CD8-positive, alpha-beta memory T cell (primary cell): ENCODE measurements around the gene CCDC187. TPM values are rescaled to one million over a fixed set of nuclear protein-coding genes. Genes with fewer than 3 reads are reported as not detected.
A peak's percentile ranks its signal among the peaks of the same experiment; 100 is the strongest.

ENCODE experiments used
- CTCF ChIA-PET: fragments of 350-600 bp; sonication (Branson Sonifier 250); formaldehyde crosslinking; loops from one replicate; lab custom pipeline; 2021; ENCODE audit warnings: antibody characterized with exemption; lab: Charles Lee
- POLR2A ChIA-PET: fragments of 350-600 bp; sonication (Branson Sonifier 250); formaldehyde crosslinking; loops from one replicate; lab custom pipeline; 2021; ENCODE audit warnings: antibody characterized with exemption; lab: Charles Lee
- DNase-seq, 5 donors: peaks; one replicate each; pipeline versions ENCODE4 v3.0.0 to v3.0.0-alpha.2; 2020 to 2022; ENCODE audit warnings: mixed read lengths in 1 of 5
- H3K27ac ChIP-seq: one replicate; pipeline ENCODE4 v1.7.0; 2013; ENCODE audit warnings: low read depth, mild to moderate bottlenecking, low read length, moderate library complexity
- H3K27me3 ChIP-seq: 2 replicates; pipeline ENCODE4 v1.7.0; 2013; ENCODE audit warnings: low read length, mild to moderate bottlenecking; ENCODE audit not compliant: insufficient read depth, poor library complexity, severe bottlenecking
- H3K36me3 ChIP-seq: 2 replicates; pipeline ENCODE4 v1.7.0; 2013; ENCODE audit warnings: mild to moderate bottlenecking, low read length, moderate library complexity; ENCODE audit not compliant: insufficient read depth
- H3K4me1 ChIP-seq: 2 replicates; pipeline ENCODE4 v1.7.0; 2013; ENCODE audit warnings: mild to moderate bottlenecking, low read length, moderate library complexity; ENCODE audit not compliant: insufficient read depth
- H3K4me3 ChIP-seq: 2 replicates; pipeline ENCODE4 v1.7.0; 2013; ENCODE audit warnings: mild to moderate bottlenecking, low read length
- H3K9me3 ChIP-seq: 2 replicates; pipeline ENCODE4 v1.7.0; 2013; ENCODE audit warnings: mild to moderate bottlenecking, low read length
- H3K27ac Mint-ChIP-seq, 8 donors: one replicate each; pipeline ENCODE4 v1.8.0; 2020 to 2021; ENCODE audit warnings: mixed read lengths in 8 of 8, mild to moderate bottlenecking in 6 of 8, inconsistent platforms in 3 of 8, moderate library complexity in 3 of 8
- H3K27me3 Mint-ChIP-seq, 2 donors: one replicate each; pipeline ENCODE4 v1.8.0; 2020 to 2021; ENCODE audit warnings: mixed read lengths in 2 of 2, mild to moderate bottlenecking in 1 of 2, moderate library complexity in 1 of 2
- H3K36me3 Mint-ChIP-seq, 3 donors: one replicate each; pipeline ENCODE4 v1.8.0; 2020 to 2021; ENCODE audit warnings: mixed read lengths in 3 of 3, inconsistent platforms in 1 of 3, mild to moderate bottlenecking in 1 of 3
- H3K4me1 Mint-ChIP-seq, 3 donors: one replicate each; pipeline ENCODE4 v1.8.0; 2020 to 2021; ENCODE audit warnings: mixed read lengths in 3 of 3, inconsistent platforms in 1 of 3, mild to moderate bottlenecking in 1 of 3
- H3K4me3 Mint-ChIP-seq, 7 donors: one replicate each; pipeline ENCODE4 v1.8.0; 2020 to 2021; ENCODE audit warnings: mixed read lengths in 7 of 7, mild to moderate bottlenecking in 6 of 7, moderate library complexity in 4 of 7, inconsistent platforms in 2 of 7
- H3K9me3 Mint-ChIP-seq, 5 donors: one replicate each; pipeline ENCODE4 v1.8.0; 2020 to 2022; ENCODE audit warnings: mixed read lengths in 5 of 5, mild to moderate bottlenecking in 3 of 5, moderate library complexity in 2 of 5, inconsistent platforms in 1 of 5
- polyA plus RNA-seq: library from polyadenylated mRNA; unstranded; fragments of 300-500 nt; fragmentation: Illumina TruSeq; gene quantifications from one replicate; pipeline ENCODE4 v1.2.3, GENCODE V29; 2021
- total RNA-seq, 2 experiments: library from RNA; stranded (reverse); gene quantifications; one replicate each; pipeline ENCODE4 v1.2.3, GENCODE V29; 2021

CCDC187 gene
- total and polyA plus RNA-seq, 3 experiments from 2014 or later = not detected

- Mint-ChIP-seq H3K4me1 (peaks cover 0 to 3% (median 0%) of the 10 kb centered on the region in 3 donors), H3K4me3 (no peak overlapping the region), H3K27me3 (no peaks in the 10 kb centered on the region), H3K9me3 (no peaks in the 10 kb centered on the region), H3K36me3 (no peaks in the 10 kb centered on the region), H3K27ac (no peak overlapping the region)
- no peaks in the 10 kb centered on the region for H3K9me3 ChIP-seq
- ChIA-PET CTCF (interaction anchor here (0.6 to 1.3 kb wide), 2 partner anchors 17 to 46 kb away, joined by 3 to 4 read pairs; partner anchors contain the start of gene DNLZ), POLR2A (no interaction called here)
- no peaks in the 10 kb centered on the region for H3K4me1 ChIP-seq
- H3K27ac ChIP-seq = no peak overlapping the region
- no peak for DNase-seq
- H3K36me3 ChIP-seq = no peaks in the 10 kb centered on the region
- H3K27me3 ChIP-seq = no peaks in the 10 kb centered on the region
- H3K4me3 ChIP-seq = no peak overlapping the region
Observed at GRCh38 chr9:136346927-136347465, 43.1 kb upstream of the CCDC187 start.

DNA sequence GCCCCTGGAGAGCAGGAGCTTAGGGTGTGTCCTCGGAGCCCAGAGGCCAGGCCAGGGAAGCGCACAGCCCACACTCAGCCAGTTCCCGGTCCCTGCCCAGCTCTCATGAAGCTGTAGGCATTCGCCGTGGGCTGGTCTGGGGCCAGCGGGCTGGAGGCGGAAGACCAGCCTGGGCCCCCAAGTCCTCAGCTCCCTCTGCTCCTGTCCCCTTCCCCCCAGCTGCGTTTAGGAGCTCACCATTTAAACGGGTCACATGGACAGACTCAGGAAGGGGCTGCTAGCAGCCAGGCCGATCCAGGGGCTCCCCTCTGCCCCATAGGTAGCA is 42.2 kb upstream of the CCDC187 start:
- no peaks in the 10 kb centered on the region for H3K9me3 Mint-ChIP-seq
- no peaks in the 10 kb centered on the region for H3K36me3 Mint-ChIP-seq
- H3K4me3 ChIP-seq = no peak overlapping the region
- H3K36me3 ChIP-seq = no peaks in the 10 kb centered on the region
- no peaks in the 10 kb centered on the region for H3K9me3 ChIP-seq
- H3K4me1 ChIP-seq = no peaks in the 10 kb centered on the region
- H3K4me1 Mint-ChIP-seq = peaks cover 0 to 3% (median 0%) of the 10 kb centered on the region in 3 donors
- no peak for DNase-seq
- CTCF ChIA-PET = no interaction called here
- no peaks in the 10 kb centered on the region for H3K27me3 ChIP-seq
- H3K27ac ChIP-seq = no peak overlapping the region
- no peak overlapping the region for H3K4me3 Mint-ChIP-seq
- no peak overlapping the region for H3K27ac Mint-ChIP-seq
- H3K27me3 Mint-ChIP-seq = no peaks in the 10 kb centered on the region
- POLR2A ChIA-PET = no interaction called here

DNA sequence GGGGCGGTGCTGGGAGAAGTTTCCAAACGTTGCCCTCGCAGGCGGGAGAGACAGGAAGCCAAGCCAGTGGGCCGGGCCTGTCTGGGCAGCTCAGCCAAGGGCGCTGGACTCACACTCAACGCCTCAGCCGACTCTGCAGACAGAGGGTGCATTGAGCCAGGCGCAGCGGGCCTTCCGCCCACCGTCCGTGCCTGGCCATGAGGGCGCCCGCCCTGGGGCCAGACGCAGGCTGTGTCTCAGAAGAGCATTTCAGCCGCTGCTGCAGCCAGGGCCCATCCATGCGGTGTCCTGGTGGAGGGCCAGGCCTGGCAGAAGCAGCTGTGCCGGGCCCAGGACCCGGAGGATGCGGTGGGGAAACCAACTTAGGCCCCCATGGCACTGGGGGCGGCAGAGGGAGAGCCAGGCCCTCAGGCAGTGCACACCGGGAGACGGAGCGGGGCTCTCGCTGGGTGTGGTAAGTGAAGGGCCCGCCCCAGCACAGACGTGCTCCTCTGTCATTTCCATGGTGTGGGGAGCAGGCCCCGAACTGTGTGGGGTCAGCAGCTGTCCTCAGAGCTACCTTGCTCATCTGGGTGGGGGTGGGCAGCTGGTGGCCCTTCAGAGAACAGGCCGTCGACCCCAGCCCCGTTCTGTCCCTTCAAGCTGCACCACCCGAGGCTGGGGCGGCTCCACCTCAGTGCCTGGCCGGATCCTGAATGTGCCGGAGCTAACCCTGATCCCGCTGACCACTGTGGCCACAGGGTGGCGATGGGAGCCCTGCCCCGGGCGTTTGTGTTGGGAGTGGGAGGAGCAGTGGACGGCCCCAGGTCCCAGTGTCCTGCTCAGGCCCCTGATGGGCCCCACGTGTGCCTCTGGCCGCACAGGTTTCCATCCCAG is 41.6 kb upstream of the CCDC187 start:
- Mint-ChIP-seq H3K4me3 (no peak overlapping the region), H3K27me3 (no peaks in the 10 kb centered on the region), H3K27ac (no peak overlapping the region), H3K4me1 (peaks cover 0 to 3% (median 0%) of the 10 kb centered on the region in 3 donors), H3K9me3 (no peaks in the 10 kb centered on the region), H3K36me3 (no peaks in the 10 kb centered on the region)
- Histone ChIP-seq H3K9me3 (no peaks in the 10 kb centered on the region), H3K4me1 (no peaks in the 10 kb centered on the region), H3K36me3 (no peaks in the 10 kb centered on the region), H3K27ac (no peak overlapping the region), H3K27me3 (no peaks in the 10 kb centered on the region), H3K4me3 (no peak overlapping the region)
- ChIA-PET POLR2A (no interaction called here), CTCF (interaction anchor here (0.7 kb wide), 1 partner anchor 13 kb away, joined by 3 read pairs; no protein-coding TSS in a partner anchor)
- no peak for DNase-seq

- Mint-ChIP-seq H3K4me1 (peaks cover 0 to 3% (median 0%) of the 10 kb centered on the region in 3 donors), H3K36me3 (no peaks in the 10 kb centered on the region), H3K27me3 (no peaks in the 10 kb centered on the region), H3K4me3 (no peak overlapping the region), H3K27ac (peak overlapping the region in 1 of 8 donors; percentile 36), H3K9me3 (no peaks in the 10 kb centered on the region)
- Histone ChIP-seq H3K4me1 (no peaks in the 10 kb centered on the region), H3K27ac (no peak overlapping the region), H3K9me3 (no peaks in the 10 kb centered on the region), H3K4me3 (no peak overlapping the region), H3K27me3 (no peaks in the 10 kb centered on the region), H3K36me3 (no peaks in the 10 kb centered on the region)
- DNase-seq = no peak
- ChIA-PET CTCF (interaction anchor here (0.7 kb wide), 1 partner anchor 12 kb away, joined by 3 read pairs; no protein-coding TSS in a partner anchor), POLR2A (no interaction called here)
Observed at GRCh38 chr9:136344544-136345280, 40.8 kb upstream of the CCDC187 start.

DNA sequence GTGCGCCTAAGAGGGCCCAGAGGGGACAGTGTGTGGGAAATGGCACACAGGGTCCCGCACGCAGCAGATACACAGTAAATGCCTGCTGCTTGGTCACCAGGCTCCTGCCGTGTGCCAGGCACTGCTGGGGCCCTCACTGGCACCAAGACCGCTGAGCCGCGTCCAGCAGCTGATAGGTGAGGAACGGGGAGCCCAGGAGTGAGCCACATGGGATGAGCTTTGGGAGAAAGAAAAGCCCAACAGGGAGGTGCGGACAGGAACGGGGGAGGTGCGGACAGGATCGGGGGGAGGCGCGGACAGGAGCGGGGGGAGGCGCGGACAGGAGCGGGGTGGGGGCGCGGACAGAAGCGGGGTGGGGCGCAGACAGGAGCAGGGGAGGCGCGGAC is 40.0 kb upstream of the CCDC187 start:
- no peak overlapping the region for H3K27ac ChIP-seq
- no peak overlapping the region for H3K27ac Mint-ChIP-seq
- H3K4me3 ChIP-seq = no peak overlapping the region
- no peaks in the 10 kb centered on the region for H3K9me3 ChIP-seq
- no peaks in the 10 kb centered on the region for H3K27me3 Mint-ChIP-seq
- H3K4me1 ChIP-seq = no peaks in the 10 kb centered on the region
- H3K36me3 Mint-ChIP-seq = no peaks in the 10 kb centered on the region
- no peak for DNase-seq
- H3K4me3 Mint-ChIP-seq = no peak overlapping the region
- no peaks in the 10 kb centered on the region for H3K9me3 Mint-ChIP-seq
- CTCF ChIA-PET = no interaction called here
- H3K4me1 Mint-ChIP-seq = peaks cover 0 to 3% (median 0%) of the 10 kb centered on the region in 3 donors
- no peaks in the 10 kb centered on the region for H3K36me3 ChIP-seq
- POLR2A ChIA-PET = no interaction called here
- no peaks in the 10 kb centered on the region for H3K27me3 ChIP-seq

GRCh38 chr9:136343121-136343883 is 39.4 kb upstream of the CCDC187 start:
- Histone ChIP-seq H3K4me3 (no peak overlapping the region), H3K4me1 (no peaks in the 10 kb centered on the region), H3K27ac (peak overlapping the region; percentile 51), H3K36me3 (no peaks in the 10 kb centered on the region), H3K27me3 (no peaks in the 10 kb centered on the region), H3K9me3 (no peaks in the 10 kb centered on the region)
- no peak for DNase-seq
- Mint-ChIP-seq H3K4me1 (peaks cover 0 to 3% (median 0%) of the 10 kb centered on the region in 3 donors), H3K27ac (no peak overlapping the region), H3K36me3 (no peaks in the 10 kb centered on the region), H3K4me3 (no peak overlapping the region), H3K9me3 (no peaks in the 10 kb centered on the region), H3K27me3 (no peaks in the 10 kb centered on the region)
- POLR2A ChIA-PET = no interaction called here
- CTCF ChIA-PET = no interaction called here

DNA sequence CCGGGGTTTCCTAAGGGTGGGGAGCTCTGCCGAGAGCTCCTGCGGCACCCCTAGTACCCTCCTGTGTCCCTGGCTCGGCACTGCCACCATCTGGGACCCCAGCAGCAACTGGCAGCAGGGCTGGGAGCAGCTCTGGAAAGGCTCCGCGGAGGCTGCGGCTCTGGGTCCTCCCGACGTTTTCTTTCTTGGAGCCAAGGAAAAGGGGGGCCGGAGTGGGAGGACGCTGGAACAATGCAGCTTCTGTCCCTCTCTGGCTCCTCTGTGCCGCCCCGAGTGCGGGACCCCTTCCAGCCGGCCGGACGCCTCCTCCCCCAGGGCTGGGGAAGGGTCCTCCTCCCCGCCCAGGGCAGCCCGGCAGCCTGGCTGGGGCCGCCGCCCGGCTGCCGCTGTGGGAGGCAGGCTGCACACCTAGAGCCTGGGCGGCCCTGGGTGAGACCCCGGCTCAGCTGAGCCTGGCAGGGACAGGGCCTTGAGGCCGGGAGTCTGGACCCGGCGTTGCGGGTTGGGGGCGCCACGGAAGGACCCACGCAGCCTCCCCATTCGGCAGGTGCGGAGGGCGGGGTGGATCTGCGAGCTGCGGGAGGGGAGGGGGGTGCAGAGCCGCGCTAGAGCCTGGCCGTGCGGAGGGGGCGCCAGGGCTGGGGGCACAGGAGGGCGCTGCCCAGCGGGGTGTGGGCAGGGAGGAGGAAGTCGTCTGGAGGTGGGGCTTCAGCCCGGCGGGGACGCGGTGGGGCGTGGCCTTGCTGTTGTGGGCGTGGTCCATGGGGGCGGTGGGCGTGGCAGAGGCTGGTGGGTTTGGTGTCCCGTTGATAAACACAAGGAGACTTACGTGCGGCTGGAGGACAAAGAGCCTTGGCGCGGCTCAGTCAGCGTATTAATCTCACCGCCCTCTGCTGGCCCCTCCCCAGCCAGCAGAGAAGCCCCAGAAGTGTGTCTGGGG is 38.6 kb upstream of the CCDC187 start:
- H3K4me3 Mint-ChIP-seq = no peak overlapping the region
- no peaks in the 10 kb centered on the region for H3K27me3 Mint-ChIP-seq
- H3K36me3 Mint-ChIP-seq = no peaks in the 10 kb centered on the region
- no peaks in the 10 kb centered on the region for H3K9me3 Mint-ChIP-seq
- H3K36me3 ChIP-seq = no peaks in the 10 kb centered on the region
- H3K27ac Mint-ChIP-seq = no peak overlapping the region
- peak; percentile 31 to 67 (median 36) for DNase-seq
- no peak overlapping the region for H3K4me3 ChIP-seq
- no peaks in the 10 kb centered on the region for H3K9me3 ChIP-seq
- H3K4me1 Mint-ChIP-seq = peaks cover 0 to 3% (median 0%) of the 10 kb centered on the region in 3 donors
- no peaks in the 10 kb centered on the region for H3K4me1 ChIP-seq
- ChIA-PET CTCF (no interaction called here), POLR2A (no interaction called here)
- peak overlapping the region; percentile 51 for H3K27ac ChIP-seq
- no peaks in the 10 kb centered on the region for H3K27me3 ChIP-seq
